Activated effector memory CD4-positive, alpha-beta T cell treated with Interleukin-2 at 50 U/mL for 16 hours (primary cell): ENCODE measurements around the gene FLT1.

Source experiments
- DNase-seq: peaks from one replicate; pipeline ENCODE4 v3.0.0-alpha.2; 2020

Gene FLT1

DNA sequence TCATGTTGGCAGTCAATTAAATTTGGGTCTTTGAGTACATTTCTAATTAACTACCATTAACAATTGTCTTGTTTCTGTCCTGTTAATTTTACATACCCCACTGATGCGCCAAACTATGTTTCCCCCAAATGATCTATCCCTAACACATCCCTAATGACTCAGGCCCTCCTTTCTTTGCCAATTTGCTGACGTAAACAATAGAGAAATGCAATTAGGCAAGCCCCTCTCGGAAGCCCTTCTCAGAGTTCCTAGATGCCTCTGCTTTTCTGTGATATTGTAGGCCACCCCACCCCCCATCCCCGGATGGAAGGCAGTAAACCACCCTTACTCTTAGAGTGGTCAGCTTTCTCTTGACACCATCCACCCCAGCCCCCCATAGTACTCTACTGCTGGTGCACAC is 74.2 kb downstream of the FLT1 start:
- no peak for DNase-seq

DNA sequence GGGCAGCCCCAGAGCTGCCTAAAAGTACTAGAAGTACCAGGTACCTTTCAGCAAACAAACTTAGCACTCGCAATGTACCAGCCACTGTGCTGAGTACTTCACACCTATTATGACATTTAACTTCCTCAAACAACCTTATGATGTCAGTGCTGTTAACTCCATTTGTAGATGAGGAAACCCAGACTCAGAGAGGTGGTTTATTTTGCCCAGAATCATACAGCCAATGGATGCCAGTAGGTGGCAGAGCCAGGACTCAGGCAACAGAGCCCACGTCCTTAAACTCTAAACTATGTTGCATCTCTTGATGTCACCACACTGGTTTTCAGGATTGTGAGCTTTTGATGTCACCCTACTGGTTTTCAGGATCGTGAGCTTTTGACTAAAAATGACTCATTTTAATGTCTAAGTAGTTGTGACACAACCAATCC is 78.9 kb downstream of the FLT1 start:
- no peak for DNase-seq

DNA sequence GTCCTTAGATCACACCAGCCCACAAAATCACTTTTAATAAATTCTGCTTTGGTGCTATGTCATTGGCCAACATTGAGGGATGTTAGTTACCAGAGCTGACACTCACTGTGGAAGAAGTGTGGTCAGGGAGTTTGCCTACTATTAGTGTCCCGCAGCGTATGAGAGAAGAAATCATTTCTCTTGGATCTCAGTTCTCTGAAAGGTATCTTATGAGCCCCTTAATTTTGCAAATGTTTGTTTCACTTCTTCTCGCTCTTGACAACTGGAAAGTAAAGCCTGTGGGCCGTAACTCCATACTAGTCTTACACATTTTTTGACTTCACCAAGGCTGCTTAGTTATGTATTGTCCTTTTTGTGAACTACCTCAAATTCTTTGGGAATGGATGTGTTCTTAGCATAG is 80.9 kb downstream of the FLT1 start:
- no peak for DNase-seq

DNA sequence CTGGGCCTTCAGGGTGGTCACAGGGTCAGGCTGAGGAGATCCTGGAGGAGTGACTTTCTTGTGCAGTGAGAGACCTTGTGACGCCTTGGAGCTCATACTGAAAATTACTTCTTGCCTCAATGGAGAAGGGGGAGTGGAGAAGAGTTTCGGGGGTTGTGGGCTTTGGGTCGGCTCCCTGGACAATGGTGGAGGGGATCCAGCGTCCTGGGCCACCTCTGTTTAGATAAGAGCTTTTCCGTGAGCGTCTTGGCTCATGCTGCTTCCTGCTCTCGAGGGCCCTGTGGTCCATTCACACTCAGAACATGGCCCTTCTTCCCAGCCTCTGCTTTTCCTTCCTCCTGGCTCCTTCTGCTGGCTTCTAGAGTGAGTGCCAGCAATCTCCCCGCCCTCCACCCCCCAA is 81.9 kb downstream of the FLT1 start:
- no peak for DNase-seq

DNA sequence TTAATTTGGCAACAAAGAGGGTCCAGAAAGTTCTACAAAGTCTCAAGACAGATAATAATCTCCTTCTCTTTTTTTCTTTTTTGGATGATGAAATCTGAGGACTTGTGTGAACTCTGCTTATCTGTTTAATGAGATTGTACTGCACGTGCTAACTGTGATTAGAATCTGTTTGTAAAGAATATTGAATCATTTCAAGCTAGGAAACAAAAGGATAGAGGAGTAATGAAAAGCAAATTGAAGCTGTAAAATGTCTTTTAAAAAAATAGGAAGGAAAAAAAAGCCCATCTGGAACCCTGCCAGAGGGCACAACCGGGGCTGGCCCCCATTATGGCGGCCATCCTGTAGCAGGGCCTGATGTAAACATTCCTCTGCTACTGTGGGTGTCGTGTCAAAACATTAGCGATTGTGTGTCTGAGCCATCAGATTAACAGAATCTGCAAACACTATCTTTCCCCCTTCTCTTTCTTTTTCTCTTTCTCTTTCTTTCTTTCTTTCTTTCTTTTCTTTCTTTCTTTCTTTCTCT is 83.0 kb downstream of the FLT1 start:
- DNase-seq: no peak

DNA sequence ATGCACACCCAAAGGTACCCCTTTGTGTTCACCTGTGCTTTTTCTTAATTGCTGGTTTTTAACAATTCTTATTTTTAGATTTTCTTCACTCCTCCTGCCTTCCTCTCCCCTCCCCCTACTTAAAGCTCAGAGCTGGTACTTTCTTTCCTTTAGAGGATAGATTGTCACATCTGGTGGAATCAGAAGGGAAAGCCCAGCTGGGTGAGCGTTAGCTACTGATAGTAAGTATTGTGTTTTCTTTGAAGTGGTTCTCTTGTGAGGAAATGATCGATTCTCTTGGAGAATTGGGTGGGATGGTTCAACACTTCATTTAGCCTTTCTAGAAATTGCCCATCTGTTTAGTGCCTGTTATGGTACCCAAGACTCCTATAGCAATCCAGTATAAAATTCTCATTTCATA is 84.8 kb downstream of the FLT1 start:
- no peak for DNase-seq

DNA sequence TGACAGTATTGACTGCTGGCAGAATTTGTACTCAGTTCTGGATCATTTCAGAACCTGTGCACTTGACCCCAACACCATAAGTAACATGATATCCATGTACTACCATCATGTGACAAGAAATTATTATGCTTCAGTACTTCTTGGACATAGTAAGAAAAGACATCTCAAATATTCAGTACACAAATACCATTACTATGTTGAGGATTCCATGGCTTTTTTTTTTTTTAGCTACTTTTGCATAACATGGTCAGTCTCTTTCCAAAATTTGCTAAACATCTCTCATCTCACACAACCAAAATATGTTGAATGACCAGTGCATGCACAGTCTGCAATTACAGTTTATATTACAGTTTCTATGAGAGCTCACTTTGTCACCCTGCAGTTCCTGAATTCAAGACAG is 85.3 kb downstream of the FLT1 start:
- no peak for DNase-seq

DNA sequence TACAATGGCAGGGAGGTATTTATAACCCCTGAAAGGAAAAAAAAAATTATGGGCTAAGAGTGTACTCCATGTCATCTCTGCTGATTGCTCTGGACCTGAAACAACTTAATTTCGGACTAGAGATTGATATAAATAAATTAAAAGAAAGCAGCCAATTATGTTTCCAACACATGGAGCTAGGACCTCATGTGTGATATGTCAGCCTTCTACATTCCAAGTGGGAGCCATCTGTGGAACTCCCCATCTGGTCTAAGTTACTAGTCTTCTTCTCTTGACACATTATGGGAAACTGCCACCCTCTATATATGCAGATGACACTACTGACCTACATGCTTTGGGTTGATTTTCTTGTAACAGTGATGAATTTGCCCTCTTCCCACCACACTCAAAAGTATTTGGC is 86.1 kb downstream of the FLT1 start:
- DNase-seq: no peak

DNA sequence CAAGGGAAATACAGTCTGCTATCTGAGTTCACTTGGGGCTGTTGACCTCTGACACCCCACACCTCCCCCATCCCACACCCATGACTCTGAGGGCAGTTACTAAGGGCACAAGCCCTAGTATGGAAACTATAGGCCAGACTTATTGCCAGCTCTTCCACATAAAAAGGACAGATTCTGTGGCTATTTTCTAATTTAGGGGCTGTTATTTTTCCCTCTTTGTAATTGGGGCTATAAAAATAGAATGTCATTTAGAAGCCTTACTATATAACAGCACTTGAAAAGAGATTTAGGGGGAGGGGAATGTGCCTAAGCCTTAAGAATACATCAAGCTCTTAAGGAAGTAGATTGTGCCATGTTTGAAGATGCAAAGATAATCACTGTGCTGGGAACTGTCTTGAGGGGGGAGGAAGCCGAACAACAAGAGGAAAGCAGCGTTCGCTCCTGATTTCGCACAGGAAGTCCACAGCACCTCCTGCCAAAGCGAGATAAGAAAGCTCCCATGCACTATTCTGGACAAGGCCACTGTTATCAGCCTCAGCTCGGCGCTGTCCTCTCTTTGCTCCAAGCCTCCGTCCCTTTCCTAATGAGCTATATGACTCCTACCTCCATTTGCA is 86.6 kb downstream of the FLT1 start:
- no peak for DNase-seq

DNA sequence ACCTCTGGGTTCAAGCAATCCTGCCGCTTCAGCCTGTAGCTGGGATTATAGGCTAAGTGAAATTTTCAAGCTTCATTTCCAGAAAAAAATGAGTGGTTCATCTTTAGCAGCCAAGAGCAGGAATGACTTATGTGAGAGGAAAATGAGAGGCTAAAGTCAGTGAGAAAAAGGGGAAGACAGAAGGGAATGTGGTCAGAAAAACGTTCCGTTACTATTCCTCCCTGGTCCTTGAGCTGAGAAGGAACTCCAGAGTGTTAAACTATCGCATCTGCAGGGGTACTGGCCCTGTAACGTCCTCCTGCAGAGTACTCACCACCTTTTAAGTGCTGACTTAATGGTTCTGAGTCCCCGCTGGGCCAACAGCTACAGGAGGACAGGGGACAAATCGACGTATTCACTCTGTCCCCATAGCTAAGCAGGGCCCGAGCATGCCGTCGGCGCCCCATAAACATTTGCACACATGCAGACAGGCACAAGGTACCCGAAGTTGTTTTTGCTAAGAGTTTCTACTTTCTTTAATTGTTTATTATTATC is 88.1 kb downstream of the FLT1 start:
- DNase-seq: no peak

DNA sequence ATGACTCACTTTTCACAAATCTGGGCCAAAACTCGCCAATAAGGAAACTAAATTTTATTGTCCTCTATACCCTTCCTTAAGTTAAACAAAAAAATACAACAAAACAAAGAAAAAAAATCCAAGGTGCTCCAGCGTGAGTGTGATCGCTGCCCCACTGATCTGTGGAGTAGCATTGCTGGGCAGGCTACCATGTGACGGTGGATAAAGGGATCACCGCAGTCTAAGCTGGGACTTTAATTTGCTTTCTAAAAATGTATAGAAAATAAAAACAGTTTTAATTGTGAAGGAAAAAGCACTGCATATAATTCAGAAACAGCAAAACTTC is 92.9 kb downstream of the FLT1 start:
- DNase-seq: no peak

DNA sequence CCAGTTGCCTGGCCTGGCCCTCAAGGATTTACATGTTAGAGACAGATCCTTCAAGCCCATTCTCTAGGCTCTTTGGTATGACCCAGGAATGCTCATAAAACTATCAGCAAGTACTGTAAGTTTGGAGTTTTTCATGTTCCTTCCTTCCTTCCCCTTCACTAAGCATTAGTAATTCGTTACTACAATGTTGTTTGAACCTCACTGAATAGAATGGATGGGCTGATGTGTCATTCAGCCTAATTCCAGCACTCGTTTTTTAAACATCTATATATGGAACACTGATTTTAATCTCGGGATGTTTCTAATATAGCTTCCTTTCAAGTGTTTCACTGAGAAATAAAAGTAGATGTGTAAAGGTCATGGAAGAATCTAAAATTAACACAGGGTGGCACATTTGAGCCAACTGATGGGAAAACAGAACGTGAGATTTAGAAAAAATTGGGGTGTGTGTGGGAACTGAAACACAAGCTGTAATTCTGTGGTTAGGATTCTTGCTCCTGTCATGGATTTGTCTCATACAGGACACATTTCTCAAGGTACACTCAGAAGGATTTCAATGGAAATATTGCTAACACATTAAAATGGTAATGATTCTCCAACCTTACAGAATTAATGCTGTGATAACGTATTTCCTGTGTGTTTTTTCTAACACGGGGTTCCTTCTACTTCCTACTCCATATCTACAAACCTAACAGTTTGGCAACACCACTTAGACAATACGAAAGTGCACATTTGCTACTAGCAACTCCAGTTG is 93.4 kb downstream of the FLT1 start:
- no peak for DNase-seq

DNA sequence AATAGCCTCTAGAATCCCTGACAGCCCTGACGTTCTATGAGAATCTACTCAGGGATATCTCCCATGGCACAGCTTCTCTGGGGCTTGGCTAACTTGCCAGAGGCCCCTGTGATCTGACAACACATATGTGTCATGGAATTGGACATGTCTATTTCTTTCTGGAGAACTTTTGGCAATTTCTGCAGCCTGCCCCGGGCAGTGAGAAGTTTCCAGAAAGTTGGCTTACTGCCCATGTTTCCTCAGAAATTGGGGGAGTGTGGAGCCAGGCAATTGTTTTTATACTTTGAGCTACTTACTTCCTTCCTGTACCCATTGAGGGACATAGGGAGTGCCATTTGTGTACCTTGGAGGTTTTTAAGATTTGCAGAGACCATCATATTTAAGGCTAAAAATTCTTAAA is 98.9 kb downstream of the FLT1 start:
- DNase-seq: no peak

DNA sequence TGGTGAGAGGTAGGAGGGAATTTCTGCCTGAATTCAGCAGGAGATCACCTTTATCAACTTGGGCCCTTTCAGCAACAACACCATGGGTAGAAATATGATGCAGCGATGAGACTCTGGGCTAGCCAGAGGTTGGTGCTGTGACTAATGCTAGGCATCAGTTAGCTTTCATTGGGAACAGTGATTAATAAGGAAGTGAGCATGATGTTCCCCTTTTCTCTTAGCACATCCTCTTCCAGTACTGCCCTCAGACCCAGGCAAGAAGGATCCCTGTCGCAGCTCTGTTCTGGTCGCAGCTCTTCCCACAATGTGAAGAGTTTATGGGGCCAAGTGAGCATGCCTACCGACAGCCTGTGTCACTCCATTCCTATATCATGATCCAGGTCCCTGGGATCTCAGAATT is 100.5 kb downstream of the FLT1 start:
- DNase-seq: no peak

DNA sequence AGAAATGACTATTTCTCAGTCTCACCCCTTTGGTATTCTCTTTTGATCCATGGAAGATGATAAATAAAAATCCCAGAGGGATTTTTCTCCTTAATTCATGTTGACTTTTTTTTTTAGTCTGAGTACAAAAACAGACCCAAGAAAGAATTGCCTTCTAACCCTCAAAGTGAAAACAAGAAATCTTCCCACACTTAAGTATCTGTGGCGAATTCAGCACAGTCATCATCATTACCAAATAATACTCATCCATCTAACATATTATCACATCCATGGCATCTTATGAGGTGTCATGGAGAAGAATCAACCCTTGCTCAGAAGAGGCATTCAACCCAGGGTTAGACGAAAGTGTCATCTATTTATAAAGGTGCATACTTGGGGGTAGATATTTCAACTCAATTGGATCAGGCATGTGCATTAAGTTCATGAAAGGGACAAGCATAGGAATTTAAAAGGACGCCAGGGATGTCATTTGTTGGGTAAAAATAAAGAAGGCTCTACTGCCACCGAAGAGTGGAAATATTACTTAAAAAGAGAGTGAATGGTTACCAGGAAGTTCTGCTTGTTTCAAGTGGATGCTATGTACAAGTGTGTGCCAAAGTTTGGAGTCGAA is 101.9 kb downstream of the FLT1 start:
- DNase-seq: no peak

DNA sequence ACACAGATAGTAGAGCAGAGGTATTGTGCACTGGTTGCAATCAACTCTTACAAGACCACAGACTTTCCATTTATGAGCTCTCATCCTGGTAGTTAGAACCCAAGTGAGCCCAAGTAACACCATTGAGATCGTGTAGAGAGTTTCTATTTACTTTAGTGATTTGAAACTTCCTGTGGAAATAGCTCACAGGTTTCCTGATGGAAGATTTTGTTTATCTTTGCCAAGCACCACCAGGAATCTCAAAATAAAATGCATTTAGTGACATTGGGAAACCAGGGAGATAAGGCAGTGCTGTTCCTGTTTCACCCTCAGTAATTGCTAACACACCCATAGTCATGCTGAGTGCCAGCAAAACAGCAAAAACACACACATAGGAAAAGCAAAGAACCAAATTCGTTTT is 102.5 kb downstream of the FLT1 start:
- no peak for DNase-seq

DNA sequence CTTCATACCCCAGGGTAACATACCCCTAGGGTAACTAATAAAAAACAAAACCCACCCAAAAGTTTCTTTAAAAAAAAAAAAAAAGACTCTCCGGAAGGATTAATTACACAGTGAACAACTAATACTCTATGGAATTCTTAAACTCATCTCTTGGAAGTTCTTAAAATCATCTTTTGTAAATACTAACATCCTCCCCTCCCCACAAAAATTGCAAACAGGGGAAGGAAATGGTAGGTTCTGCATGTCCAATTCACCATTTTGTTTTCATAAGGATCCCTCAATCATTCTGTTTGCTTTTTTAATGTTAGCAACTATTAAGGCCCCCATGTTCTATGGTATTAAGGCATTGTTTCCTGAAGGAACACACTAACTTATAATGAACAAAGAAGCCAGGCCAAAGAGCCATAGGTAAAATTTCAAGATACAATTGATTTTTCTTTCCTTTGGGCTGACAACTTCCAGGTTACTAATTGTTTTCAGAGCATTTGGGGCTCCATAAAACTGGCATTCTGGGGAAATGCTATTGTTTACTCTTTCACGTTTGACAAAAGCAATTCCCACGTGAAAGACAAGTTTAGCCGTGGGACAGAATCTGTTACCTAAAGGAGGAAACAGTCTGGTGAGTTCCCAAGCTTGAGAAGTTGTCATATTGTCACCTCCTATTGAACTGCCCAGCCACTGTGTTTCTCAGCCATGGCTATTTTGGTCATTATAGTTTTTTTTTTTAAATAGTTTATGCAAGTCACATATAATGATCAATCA is 107.0 kb downstream of the FLT1 start:
- no peak for DNase-seq

DNA sequence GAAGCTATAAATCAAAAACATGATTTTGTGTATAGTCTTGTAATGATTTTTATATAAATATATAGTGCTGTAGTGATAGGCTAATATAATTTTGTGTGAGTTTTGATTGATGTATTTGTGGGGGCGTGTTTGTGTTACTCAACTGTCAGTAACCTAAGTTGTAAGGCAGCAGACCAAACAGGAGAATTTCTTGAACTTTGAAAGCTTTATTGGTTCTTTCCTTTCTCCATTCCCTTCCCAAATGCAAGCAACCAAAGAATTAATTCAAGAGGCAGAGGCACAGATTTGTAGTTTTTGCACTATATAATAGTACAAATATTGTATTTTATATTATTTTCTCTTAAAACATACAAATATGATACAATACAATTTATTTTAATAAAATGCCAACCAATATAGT is 109.6 kb downstream of the FLT1 start:
- DNase-seq: no peak

DNA sequence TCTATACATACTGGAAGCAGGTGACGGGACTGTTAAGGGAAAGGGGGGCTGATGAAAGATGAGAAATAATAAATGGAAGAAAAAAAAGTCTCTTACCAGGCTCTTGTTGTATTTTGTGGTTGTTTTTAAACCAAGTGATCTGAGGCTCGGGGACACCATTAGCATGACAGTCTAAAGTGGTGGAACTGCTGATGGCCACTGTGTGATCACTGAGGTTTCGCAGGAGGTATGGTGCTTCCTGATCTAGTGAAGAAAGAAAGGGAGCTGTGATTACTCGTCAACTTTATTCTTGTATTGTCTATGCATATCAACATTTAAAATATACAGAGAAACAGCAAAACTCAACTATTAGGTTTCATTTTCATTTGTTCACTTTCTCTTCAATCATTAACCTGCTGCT is 110.1 kb downstream of the FLT1 start:
- DNase-seq: no peak

DNA sequence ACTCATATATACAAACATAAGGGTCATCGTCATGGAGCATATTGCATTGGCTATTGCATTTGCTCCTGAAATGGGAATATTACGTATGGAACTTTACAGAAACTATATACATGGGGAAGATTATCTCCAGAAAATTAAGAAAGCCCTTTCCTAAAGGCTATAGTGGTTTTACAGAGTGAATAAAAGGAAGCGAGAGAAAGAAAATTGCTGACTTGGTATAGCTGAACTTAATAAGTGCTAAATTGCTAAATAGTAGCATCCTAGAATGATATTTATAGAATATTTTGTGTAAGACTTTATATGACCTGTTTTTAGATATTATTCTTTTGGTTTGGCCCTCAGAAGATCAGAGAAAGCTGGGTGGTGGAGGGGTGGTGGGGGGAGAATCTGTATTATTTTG is 114.6 kb downstream of the FLT1 start:
- no peak for DNase-seq

DNA sequence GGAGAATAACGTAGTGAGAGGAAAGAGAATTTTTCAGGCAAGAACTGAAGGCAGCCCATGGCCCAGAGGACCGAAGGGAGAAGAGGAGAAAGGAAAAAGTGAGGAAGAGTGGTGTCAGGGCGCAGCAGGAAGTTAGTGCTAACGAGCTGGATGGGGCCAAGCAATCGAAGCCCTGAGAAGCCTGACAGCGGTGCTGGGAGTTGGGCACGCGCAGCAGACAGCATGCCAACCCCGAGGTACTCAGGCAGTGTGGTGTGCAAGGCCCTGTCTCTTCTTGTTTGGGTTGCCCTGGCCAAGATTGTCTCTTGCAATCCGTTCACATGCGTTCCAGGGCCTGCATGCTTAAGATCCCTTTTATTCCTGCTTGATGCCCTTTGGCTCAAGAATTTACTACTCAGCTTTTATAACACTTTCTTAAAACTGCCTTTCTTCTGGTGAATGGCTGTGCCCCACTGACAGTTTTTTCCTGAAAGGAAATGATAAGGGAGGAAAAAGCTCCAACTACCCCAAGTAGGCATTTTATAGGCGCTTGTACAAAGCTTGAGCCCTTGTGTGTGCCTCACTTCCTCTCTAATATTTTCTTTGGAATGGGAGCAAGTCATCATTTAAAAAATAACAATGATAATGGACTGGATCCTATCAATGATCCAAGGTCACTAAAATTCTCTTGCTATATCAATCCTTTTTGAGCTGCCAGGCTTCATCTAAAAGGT is 115.4 kb downstream of the FLT1 start:
- DNase-seq: no peak

DNA sequence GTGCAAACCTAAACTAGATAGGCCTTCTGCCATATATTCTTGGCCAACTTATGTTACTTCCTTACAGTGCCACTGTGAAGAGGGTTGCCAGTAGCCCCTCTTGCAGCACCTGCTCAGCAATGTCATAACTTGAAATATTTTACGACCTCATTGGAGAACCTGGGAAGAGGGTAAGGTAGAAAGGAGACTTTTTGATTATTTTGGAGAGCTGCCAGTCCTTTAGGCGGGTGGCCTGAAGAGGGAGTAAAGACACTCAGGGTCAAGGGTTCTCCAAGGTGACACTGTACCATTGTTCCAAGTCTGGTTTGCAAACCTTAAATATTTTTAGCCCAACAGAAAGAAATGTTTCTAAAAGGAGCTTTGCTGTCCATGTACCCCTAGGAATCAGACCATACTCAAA is 118.3 kb downstream of the FLT1 start:
- DNase-seq: no peak
